SU-DHL-6 (cell line): ENCODE results near the gene C1orf116.

Experiments
- EZH2phosphoT487 ChIP-seq: fragments of 200-600 bp; sonication (generic), shearing (Covaris generic); conservative IDR thresholded peaks from 2 replicates; pipeline ENCODE4 v1.6.1; 2018; ENCODE audit warnings: mild to moderate bottlenecking, antibody characterized with exemption, low read length, moderate library complexity, mixed read lengths
- TF ChIP-seq, protein P1 (sequence below): fragments of 200-600 bp; sonication (generic); IDR thresholded peaks from one replicate; pipeline ENCODE4 v1.5.1; 2017; ENCODE audit warnings: antibody characterized with exemption, mild to moderate bottlenecking, low read length, moderate library complexity; ENCODE audit not compliant: insufficient read depth, poor library complexity, severe bottlenecking

DNA sequence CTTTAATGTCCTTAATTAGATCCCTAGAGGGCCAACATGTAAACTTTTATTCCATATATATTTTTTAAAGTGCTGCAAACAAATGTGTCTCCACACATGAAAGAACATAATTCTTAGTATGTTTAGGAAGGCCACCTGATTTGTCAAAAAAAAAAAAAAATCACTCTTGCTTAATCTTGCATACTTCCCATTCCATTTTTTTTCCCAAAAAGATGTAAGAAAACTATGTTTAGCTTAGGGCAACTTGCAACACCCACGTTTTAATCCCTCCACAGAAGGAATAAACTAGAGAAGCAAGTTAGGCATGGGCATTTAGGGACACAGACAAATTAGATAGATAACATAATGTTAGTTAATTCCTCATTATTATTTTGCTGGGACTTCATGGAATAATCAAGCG, 12.9 kb upstream of the C1orf116 start:
- TF ChIP-seq, protein P1, sequence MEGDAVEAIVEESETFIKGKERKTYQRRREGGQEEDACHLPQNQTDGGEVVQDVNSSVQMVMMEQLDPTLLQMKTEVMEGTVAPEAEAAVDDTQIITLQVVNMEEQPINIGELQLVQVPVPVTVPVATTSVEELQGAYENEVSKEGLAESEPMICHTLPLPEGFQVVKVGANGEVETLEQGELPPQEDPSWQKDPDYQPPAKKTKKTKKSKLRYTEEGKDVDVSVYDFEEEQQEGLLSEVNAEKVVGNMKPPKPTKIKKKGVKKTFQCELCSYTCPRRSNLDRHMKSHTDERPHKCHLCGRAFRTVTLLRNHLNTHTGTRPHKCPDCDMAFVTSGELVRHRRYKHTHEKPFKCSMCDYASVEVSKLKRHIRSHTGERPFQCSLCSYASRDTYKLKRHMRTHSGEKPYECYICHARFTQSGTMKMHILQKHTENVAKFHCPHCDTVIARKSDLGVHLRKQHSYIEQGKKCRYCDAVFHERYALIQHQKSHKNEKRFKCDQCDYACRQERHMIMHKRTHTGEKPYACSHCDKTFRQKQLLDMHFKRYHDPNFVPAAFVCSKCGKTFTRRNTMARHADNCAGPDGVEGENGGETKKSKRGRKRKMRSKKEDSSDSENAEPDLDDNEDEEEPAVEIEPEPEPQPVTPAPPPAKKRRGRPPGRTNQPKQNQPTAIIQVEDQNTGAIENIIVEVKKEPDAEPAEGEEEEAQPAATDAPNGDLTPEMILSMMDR: no peak
- TF ChIP-seq EZH2phosphoT487: no peak
